NCI-H510A (cell line): ENCODE measurements around the gene SMTNL1.

Experiments used
- DNase-seq: peaks from one replicate; lab custom pipeline; 2025; lab: John Stamatoyannopoulos, UW

The SMTNL1 gene

DNA sequence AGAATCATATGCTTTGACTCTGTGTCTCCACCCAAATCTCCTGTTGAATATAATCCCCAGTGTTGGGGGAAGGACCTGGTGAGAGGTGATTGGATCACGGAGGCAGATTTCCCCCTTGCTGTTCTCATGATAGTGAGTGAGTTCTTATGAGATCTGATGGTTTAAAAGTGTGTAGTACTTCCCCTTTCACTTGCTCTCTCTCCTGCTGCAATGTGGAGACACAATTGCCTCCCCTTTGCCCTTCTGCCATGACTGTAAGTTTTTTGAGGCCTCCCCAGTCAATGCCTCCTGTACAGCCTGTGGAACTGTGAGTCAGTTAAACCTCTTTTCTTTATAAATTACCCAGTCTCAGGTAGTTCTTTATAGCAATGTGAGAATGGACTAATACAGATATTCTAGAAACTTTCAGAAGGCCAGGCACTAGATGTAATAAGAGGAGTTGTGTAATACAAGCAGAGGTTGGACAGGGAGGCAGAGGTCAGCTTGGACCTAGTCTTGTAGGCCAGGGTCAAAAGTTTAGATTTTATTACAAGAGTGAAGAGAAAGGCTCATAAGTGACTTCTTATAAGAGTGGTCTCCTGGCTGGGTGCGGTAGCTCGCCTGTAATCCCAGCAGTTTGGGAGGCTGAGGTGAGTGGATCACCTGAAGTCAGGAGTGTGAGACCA lies 50.8 kb downstream of the SMTNL1 start:
- no peak for DNase-seq

DNA sequence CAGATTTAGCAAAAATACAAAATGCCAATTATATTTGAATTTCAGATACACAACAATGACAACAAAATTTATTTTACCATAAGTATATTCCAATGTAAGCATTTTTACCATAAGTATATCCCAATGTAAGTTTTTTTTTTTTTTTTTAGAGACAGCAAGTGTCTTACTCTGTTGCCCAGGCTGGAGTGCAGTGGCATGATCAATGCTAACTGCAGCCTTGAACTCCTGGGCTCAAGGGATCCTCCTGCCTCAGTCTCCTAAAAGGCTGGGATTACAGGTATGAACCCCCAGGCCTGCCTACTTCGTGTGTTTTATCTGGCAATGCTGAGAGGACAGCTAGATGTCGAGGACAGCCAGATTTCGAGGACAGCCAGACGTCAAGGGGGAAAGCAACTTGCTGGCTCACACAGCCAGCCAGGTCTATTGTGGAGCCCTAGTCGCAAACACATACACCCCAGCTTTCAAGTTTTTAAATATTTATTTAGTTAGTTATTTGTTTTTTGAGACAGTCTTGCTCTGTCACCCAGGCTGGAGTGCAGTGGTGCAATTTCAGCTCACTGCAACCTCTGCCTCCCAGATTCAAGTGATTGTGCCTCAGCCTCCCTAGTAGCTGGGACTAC lies 59.0 kb downstream of the SMTNL1 start:
- no peak for DNase-seq

DNA sequence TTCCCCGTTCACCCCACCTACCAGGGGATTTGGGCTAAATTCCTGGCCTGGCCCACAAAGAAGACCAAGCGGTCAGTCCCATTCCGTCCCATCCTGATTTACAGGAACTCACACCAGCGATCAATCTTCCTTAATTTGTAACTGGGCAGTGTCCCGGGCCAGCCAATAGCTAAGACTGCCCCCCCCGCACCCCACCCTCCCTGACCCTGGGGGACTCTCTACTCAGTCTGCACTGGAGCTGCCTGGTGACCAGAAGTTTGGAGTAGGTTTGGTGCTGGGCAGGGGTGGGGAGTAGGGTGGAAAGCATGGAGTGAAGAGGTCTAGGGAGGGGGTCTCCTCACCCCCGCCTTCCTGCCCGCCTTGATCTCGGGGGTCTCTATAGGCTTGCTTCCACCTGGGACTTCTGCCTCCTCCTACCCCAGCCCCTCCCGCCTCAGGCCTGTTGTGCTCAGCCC lies 60.1 kb downstream of the SMTNL1 start, which contains the start of gene SERPING1:
Gene SERPING1 (plus strand): TSS at position 225 of the 455 bp plus-strand sequence. CDS start 586 bp downstream, outside the sequence.
- DNase-seq: no peak

DNA sequence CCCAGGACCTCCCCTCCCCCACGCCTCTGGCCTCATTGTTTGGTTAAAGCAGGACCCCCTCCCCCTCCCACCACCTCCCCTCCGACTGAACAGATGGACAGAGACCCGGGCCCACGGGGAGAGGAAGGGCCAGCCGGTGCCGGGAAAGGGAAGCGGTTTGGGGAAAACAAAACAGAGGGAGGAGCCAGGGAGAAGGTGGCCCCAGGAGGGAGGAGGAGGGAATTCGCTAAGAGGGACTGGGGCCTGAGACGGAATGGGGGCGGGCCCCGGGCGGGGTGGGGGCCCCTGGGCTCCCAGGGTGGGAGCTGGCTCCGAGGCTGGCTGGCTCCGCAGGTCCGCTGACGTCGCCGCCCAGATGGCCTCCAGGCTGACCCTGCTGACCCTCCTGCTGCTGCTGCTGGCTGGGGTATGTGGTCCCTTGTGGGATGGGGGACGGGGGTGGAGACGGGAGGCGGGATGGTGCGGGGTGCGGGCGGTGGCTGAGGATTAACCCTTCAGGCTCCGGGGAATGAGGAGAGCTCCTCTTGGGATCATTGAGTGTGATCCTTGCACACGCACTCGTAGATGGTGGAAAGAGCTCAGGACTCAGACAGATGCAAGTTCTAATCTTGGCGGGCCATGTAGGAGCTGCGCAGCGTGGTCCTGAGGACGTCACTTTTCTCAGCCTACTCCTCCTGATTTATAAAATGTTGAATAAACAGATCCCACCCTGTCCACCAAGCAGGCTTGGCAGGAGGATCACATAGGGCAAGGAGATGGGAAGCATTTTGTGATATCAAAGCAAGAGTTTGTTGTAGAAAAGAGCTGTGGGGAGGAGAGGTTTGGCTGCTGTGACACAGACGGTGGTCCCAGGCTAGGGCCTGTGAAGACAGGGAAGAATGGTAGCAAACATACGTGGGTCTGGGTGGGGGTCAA lies 60.8 kb downstream of the SMTNL1 start:
- DNase-seq: no peak

DNA sequence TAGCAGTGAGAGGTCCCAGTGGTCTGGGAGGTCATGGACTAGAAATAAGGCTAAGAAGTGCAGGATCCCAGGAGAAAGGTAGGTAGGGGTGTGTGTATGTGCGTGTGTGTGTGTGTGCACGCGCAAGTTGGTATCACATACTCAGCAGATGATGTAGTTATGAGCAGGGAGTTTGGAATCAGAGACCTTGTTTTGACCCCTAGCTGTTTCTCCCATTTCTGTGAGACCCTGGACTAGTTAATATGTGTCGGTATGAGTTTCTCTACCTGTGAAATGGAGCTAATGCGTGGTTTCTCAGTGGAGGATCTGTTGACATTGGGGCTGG lies 61.4 kb downstream of the SMTNL1 start:
- no peak for DNase-seq

DNA sequence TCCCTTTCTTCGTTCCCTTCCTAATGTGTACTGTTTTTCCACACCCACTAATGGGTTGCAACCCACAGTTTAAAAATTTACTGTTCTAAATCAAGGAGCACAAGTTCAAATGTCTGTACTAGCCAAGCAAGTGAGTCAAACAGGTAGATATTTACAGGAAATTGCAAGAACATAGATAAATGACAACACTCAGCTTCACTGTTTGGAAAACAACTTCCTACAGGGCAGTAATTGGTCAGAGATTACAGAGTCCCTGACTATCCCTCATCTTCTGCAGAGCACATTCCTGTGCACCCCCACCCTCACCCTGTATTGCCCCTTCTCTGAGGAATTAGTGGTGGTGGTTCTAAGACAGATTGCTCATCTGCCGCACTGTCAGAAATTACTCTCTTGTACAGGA lies 62.0 kb downstream of the SMTNL1 start:
- no peak for DNase-seq
